ENCODE measurements around the gene VIPAS39. TPM values are rescaled to one million over a fixed set of nuclear protein-coding genes. Genes with fewer than 3 reads are reported as not detected.

VIPAS39 gene
- polyA plus RNA-seq (2011; rRNA removed) (31.3 and 38.4 TPM in 2 replicates), polyA minus RNA-seq (2011; rRNA and poly(A)+ RNA removed) (15.5 and 24.2 TPM in 2 replicates)

DNA sequence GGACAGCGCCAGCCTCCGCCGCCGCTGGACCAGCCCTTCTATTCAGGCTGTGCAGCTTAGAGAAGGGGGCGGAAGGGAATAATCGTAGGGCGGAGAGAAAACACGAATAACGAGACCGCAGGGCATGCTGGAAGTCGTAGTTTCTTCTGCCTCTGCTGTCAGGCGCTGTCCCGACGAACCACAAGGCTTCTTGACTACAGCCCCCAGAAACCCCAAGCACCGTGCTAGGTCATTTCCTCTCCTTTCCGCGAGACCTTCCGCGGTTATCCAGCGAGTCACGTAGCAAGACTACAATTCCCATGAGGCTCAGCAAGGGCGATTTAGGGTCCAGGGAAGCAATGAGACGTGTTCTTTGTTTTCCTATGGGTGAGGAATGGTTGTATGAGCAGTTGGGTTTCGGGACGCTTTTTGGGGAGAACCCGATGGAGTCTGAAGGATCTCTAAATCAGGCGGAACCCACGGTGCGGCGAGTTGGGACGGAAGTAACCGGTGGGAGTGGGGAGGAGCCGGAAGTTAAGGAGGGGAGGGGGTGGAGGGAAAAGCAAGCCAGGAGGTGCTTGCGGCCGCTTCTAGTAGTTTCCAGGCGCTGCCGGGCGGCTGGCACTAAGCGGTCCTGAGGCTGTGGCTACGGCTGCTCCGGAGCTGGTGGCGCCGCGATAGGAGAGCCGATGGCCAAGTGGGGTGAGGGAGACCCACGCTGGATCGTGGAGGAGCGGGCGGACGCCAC, at the start of gene VIPAS39, which contains the start of gene AHSA1:
Gene VIPAS39 (minus strand): TSS at position 80 of the 727 bp plus-strand sequence. CDS start 3,499 bp downstream, outside the sequence.
Gene AHSA1 (plus strand): TSS at position 572 of the 727 bp plus-strand sequence. CDS start 97 bp downstream, at position 669.
- ChIA-PET POLR2A (interaction anchor here (0.5 to 0.7 kb wide), 3 partner anchors 20 to 418 kb away, joined by 3 to 5 read pairs (median 3); no protein-coding TSS in a partner anchor), CTCF (interaction anchor here (0.6 to 3.8 kb wide), 7 partner anchors 15 to 335 kb away, joined by 3 to 41 read pairs (median 3); no protein-coding TSS in a partner anchor)
- peaks cover 9% of the 10 kb centered on the region for H3K36me3 ChIP-seq (ENCODE audit: control insufficient read depth, insufficient read depth, low read length)
- no peaks in the 10 kb centered on the region for H3K27me3 ChIP-seq (ENCODE audit: control insufficient read depth, insufficient read depth, low read length)
- TF ChIP-seq, protein P1, sequence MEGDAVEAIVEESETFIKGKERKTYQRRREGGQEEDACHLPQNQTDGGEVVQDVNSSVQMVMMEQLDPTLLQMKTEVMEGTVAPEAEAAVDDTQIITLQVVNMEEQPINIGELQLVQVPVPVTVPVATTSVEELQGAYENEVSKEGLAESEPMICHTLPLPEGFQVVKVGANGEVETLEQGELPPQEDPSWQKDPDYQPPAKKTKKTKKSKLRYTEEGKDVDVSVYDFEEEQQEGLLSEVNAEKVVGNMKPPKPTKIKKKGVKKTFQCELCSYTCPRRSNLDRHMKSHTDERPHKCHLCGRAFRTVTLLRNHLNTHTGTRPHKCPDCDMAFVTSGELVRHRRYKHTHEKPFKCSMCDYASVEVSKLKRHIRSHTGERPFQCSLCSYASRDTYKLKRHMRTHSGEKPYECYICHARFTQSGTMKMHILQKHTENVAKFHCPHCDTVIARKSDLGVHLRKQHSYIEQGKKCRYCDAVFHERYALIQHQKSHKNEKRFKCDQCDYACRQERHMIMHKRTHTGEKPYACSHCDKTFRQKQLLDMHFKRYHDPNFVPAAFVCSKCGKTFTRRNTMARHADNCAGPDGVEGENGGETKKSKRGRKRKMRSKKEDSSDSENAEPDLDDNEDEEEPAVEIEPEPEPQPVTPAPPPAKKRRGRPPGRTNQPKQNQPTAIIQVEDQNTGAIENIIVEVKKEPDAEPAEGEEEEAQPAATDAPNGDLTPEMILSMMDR (IDR thresholded peaks at IDR 0.05; ENCODE audit: insufficient read depth, low read depth, low read length) = no peak
- peak within 1 kb of the TSS; percentile 94 for H3K4me3 ChIP-seq (ENCODE audit: low read depth, low read length)
- DNase-seq (ENCODE audit: low read depth) = peak; percentile 96

DNA sequence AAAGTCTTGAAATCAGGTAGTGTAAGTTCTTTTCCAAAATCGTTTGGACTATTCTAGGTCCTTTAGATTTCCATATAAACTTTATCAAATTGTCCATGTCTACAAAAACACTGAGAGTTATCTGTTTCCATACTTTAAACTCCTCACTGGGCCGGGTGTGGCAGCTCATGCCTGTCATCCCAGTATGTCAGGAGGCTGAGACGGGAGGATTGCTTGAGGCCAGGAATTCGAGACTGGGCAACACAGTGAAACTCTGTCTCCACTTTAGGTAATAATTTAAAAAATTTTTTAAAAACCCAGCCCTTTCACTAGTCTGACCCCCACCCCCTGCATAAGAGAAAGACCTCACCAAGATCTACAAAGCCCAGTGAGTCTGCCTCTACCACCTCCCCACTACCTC, 47.6 kb upstream of the VIPAS39 start:
- DNase-seq (ENCODE audit: low read depth) = no peak
- CTCF ChIA-PET = interaction anchor here (0.6 to 2.4 kb wide), 2 partner anchors 12 to 13 kb away, joined by 3 to 6 read pairs; no protein-coding TSS in a partner anchor
- peaks cover 4% of the 10 kb centered on the region for H3K36me3 ChIP-seq (ENCODE audit: control insufficient read depth, insufficient read depth, low read length)
- no peak overlapping the region for H3K4me3 ChIP-seq (ENCODE audit: low read depth, low read length)
- TF ChIP-seq, protein P1 (IDR thresholded peaks at IDR 0.05; ENCODE audit: insufficient read depth, low read depth, low read length) = no peak
- POLR2A ChIA-PET = interaction anchor here (0.6 kb wide), 1 partner anchor 310 kb away, joined by 3 read pairs; no protein-coding TSS in a partner anchor
- peaks cover 1% of the 10 kb centered on the region; the same call in 1 of the 2 replicates for H3K27me3 ChIP-seq (ENCODE audit: control insufficient read depth, insufficient read depth, low read length)

DNA sequence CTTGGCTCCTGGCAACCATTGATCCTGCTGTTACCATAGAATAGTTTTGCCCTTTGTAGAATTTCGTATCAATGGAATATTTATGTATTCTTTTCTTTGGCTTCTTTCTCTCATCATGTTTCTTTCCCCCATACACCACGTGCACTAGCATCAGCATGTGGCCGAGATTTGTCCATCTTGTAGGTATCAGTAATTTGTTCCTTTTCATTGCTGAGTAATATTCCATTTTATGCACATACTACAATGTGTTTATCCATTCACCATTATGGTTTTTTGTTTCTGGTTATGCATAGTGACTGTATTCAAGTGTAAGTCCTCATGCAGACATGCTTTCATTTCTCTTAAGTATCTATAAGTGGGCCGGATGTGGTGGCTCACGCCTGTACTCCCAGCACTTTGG, 45.7 kb upstream of the VIPAS39 start:
- TF ChIP-seq, protein P1 (IDR thresholded peaks at IDR 0.05; ENCODE audit: insufficient read depth, low read depth, low read length) = no peak
- Histone ChIP-seq H3K4me3 (ENCODE audit: low read depth, low read length) (no peak overlapping the region), H3K36me3 (ENCODE audit: control insufficient read depth, insufficient read depth, low read length) (peaks cover 3% of the 10 kb centered on the region), H3K27me3 (ENCODE audit: control insufficient read depth, insufficient read depth, low read length) (peaks cover 10% of the 10 kb centered on the region)
- no peak for DNase-seq (ENCODE audit: low read depth)
- ChIA-PET POLR2A (no interaction called here), CTCF (no interaction called here)

DNA sequence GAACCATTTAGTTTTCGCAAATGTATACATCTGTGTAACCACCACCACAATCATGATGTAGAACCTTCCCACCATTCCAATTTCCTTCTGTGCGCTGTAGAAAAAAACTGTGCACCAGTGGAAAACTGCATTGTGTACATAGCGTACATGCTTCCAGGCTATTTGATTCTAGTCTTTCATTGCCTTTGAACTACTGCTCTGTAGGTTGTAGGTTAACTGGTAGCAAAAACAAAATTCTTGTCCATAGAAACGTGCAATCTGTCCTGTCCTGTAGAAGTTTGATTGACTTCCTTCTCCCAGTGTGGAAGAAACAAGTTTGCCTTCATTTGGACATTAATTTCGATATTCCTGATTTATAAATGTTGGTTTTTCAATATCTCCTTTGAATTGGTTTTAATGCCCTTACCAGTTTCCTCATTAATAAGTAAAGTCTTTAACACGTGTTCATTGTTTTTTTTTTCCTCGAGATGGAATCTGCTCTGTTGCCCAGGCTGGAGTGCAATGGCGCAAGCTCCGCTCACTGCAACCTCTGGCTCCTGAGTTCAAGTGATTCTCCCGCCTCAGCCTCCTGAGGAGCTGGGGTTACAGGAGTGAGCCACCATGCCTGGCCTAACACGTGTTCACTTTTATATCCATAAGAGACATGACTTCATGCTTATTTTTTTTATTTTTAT, 44.8 kb upstream of the VIPAS39 start:
- CTCF ChIA-PET = interaction anchor here (0.7 kb wide), 1 partner anchor 144 kb away, joined by 6 read pairs; no protein-coding TSS in a partner anchor
- POLR2A ChIA-PET = no interaction called here
- no peak overlapping the region for H3K4me3 ChIP-seq (ENCODE audit: low read depth, low read length)
- peaks cover 16% of the 10 kb centered on the region for H3K27me3 ChIP-seq (ENCODE audit: control insufficient read depth, insufficient read depth, low read length)
- peaks cover 3% of the 10 kb centered on the region for H3K36me3 ChIP-seq (ENCODE audit: control insufficient read depth, insufficient read depth, low read length)
- no peak for DNase-seq (ENCODE audit: low read depth)
- TF ChIP-seq, protein P1 (IDR thresholded peaks at IDR 0.05; ENCODE audit: insufficient read depth, low read depth, low read length) = no peak
